ENCODE measurements around the gene TCAIM. TPM values are rescaled to one million over a fixed set of nuclear protein-coding genes. Genes with fewer than 3 reads are reported as not detected.

TCAIM gene
- total and polyA plus RNA-seq, 10 of the 15 experiments (the other 5 are each of a cell fraction or from before 2014, with no cell fraction given) = 14.5 to 22.9 (median 17.8) TPM

DNA sequence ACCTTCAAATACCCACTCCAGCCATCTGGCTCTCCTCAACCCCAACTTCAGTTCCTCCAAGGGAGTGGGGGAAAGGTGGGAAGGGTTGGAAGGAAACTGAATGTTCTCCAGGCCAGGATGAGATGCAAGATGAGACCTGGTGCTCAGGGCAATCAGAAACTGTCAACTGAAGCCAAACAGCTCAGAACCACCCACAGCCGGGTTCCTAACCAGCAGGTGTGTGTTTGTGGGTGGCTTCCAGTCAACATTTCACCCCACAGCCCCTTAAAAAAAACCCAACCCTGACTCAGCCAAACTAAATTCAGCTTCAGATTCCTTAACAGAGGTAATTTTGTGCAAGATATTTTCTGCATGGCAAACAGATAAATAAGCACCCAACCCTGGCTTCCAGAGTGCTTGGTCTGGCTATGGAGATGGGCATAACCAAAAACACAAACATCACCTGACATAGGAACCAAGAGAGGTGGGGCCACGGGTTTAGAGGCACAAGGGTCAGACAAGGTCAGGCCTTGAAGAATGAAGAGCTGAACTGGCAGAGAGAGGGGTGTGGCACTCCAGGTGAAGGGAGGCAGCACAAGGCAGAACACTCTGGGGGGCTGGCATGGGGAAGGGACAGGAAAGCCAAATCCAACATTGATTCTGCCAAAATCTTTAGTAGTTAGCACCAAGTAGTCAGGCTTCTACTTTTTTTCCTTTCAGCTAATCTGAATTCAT is 104.2 kb downstream of the TCAIM start (continued):
- no peak for TF ChIP-seq MTA3 (IDR thresholded peaks at IDR 0.05; ENCODE audit: borderline replicate concordance, low read length)
- no peak for TF ChIP-seq NBN (IDR thresholded peaks at IDR 0.05)
- TF ChIP-seq, protein P1, sequence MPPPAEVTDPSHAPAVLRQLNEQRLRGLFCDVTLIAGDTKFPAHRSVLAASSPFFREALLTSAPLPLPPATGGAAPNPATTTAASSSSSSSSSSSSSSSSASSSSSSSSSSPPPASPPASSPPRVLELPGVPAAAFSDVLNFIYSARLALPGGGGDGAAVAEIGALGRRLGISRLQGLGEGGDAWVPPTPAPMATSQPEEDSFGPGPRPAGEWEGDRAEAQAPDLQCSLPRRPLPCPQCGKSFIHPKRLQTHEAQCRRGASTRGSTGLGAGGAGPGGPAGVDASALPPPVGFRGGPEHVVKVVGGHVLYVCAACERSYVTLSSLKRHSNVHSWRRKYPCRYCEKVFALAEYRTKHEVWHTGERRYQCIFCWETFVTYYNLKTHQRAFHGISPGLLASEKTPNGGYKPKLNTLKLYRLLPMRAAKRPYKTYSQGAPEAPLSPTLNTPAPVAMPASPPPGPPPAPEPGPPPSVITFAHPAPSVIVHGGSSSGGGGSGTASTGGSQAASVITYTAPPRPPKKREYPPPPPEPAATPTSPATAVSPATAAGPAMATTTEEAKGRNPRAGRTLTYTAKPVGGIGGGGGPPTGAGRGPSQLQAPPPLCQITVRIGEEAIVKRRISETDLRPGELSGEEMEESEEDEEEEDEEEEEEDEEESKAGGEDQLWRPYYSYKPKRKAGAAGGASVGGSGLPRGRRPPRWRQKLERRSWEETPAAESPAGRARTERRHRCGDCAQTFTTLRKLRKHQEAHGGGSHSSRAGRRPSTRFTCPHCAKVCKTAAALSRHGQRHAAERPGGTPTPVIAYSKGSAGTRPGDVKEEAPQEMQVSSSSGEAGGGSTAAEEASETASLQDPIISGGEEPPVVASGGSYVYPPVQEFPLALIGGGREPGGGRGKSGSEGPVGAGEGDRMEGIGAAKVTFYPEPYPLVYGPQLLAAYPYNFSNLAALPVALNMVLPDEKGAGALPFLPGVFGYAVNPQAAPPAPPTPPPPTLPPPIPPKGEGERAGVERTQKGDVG (CRISPR knock-in tag; IDR thresholded peaks at IDR 0.05) = no peak

DNA sequence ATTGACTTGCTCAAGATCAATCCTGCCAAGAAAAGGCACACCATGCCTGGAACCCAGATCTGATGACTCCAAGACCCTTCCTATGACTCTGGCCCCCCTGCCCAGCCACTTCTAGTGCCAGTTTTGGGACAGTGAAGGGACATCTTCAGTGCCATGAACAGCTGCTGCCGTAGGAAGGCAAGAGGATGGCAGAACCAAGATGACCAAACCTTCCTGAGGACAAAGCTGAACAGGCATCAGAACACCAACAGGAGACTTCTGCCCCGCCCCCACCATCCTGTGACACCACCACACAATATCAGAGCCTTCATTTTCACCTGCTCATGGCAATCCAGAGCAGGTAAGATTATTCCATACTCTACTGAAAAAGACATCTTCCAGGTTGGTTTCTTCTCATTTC is 105.9 kb downstream of the TCAIM start:
- H3K9me3 ChIP-seq (replicated peaks; ENCODE audit: control insufficient read depth, insufficient read depth, low read length) = no peaks in the 10 kb centered on the region; the same call in 2 of the 3 replicates
- intact Hi-C loops (cut with micrococcal nuclease; ENCODE audit: unreplicated experiment) (no loop called here), in situ Hi-C loops (cut with MboI) (no loop called here)
- H3K79me2 ChIP-seq (ENCODE audit: control insufficient read depth, insufficient read depth, low read length) = no peaks in the 10 kb centered on the region
- WGBS (ENCODE audit: insufficient coverage, insufficient replicate concordance, low lambda C conversion rate, missing lambda C conversion rate) = 94% methylated on average over 2 of the region's 2 CpGs
- ATAC-seq (no peak), FAIRE-seq (no peak), DNase-seq (ENCODE audit: low read depth, low spot score) (no peak)
- no peaks in the 10 kb centered on the region for H3K27me3 ChIP-seq (replicated peaks in 1 of 2; ENCODE audit: control insufficient read depth in 2 of 2, insufficient read depth in 2 of 2, low read length in 1 of 2)
- ChIA-PET SMC1A (ENCODE audit: uncharacterized antibody, unreplicated experiment) (interaction anchor here (0.6 kb wide), 1 partner anchor 48 kb away, joined by 3 read pairs; no protein-coding TSS in a partner anchor), POLR2A (interaction anchor here (0.8 kb wide), 1 partner anchor 34 kb away, joined by 3 read pairs; no protein-coding TSS in a partner anchor), RAD21 (ENCODE audit: unreplicated experiment) (no interaction called here), CTCF (no interaction called here)
- H3K27ac ChIP-seq (ENCODE audit: control insufficient read depth, insufficient read depth) = no peak overlapping the region
- no peak overlapping the region for H2AFZ ChIP-seq (ENCODE audit: control insufficient read depth, low read depth, low read length)
- H4K20me1 ChIP-seq (ENCODE audit: control insufficient read depth, insufficient read depth) = no peaks in the 10 kb centered on the region
- H3K4me2 ChIP-seq (ENCODE audit: control insufficient read depth, insufficient read depth) = no peak overlapping the region
- H3K4me3 ChIP-seq = no peak overlapping the region
- no TSS peak for BruUV-seq (replicated peaks)
- peaks cover 21% of the 10 kb centered on the region for H3K4me1 ChIP-seq (ENCODE audit: control insufficient read depth, insufficient read depth, low read length)
- H3K9ac ChIP-seq (ENCODE audit: control insufficient read depth, insufficient read depth, low read length) = no peak overlapping the region
- peaks cover 14 to 26% of the 10 kb centered on the region in 2 experiments for H3K36me3 ChIP-seq (ENCODE audit: control insufficient read depth in 2 of 2, insufficient read depth in 2 of 2, low read length in 1 of 2)
- TF ChIP-seq CBX3 (IDR thresholded peaks at IDR 0.05; ENCODE audit: borderline replicate concordance, low read depth) (no peak), MTA2 (IDR thresholded peaks at IDR 0.05; ENCODE audit: low read depth) (no peak)
- TF ChIP-seq, protein P2, sequence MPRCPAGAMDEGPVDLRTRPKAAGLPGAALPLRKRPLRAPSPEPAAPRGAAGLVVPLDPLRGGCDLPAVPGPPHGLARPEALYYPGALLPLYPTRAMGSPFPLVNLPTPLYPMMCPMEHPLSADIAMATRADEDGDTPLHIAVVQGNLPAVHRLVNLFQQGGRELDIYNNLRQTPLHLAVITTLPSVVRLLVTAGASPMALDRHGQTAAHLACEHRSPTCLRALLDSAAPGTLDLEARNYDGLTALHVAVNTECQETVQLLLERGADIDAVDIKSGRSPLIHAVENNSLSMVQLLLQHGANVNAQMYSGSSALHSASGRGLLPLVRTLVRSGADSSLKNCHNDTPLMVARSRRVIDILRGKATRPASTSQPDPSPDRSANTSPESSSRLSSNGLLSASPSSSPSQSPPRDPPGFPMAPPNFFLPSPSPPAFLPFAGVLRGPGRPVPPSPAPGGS (IDR thresholded peaks at IDR 0.05; ENCODE audit: borderline replicate concordance, insufficient read depth, low read depth, low read length, poor library complexity, severe bottlenecking) = no peak
- TF ChIP-seq, protein P3, sequence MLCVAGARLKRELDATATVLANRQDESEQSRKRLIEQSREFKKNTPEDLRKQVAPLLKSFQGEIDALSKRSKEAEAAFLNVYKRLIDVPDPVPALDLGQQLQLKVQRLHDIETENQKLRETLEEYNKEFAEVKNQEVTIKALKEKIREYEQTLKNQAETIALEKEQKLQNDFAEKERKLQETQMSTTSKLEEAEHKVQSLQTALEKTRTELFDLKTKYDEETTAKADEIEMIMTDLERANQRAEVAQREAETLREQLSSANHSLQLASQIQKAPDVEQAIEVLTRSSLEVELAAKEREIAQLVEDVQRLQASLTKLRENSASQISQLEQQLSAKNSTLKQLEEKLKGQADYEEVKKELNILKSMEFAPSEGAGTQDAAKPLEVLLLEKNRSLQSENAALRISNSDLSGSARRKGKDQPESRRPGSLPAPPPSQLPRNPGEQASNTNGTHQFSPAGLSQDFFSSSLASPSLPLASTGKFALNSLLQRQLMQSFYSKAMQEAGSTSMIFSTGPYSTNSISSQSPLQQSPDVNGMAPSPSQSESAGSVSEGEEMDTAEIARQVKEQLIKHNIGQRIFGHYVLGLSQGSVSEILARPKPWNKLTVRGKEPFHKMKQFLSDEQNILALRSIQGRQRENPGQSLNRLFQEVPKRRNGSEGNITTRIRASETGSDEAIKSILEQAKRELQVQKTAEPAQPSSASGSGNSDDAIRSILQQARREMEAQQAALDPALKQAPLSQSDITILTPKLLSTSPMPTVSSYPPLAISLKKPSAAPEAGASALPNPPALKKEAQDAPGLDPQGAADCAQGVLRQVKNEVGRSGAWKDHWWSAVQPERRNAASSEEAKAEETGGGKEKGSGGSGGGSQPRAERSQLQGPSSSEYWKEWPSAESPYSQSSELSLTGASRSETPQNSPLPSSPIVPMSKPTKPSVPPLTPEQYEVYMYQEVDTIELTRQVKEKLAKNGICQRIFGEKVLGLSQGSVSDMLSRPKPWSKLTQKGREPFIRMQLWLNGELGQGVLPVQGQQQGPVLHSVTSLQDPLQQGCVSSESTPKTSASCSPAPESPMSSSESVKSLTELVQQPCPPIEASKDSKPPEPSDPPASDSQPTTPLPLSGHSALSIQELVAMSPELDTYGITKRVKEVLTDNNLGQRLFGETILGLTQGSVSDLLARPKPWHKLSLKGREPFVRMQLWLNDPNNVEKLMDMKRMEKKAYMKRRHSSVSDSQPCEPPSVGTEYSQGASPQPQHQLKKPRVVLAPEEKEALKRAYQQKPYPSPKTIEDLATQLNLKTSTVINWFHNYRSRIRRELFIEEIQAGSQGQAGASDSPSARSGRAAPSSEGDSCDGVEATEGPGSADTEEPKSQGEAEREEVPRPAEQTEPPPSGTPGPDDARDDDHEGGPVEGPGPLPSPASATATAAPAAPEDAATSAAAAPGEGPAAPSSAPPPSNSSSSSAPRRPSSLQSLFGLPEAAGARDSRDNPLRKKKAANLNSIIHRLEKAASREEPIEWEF (IDR thresholded peaks at IDR 0.05; ENCODE audit: insufficient replicate concordance, low read depth, low read length) = no peak

Data from GM12878 (cell line).